NCI-H748 treated with DMSO at 0.1 percent for 48 hours (cell line): ENCODE data around the gene GRB10.

ENCODE experiments used
- DNase-seq: peaks from one replicate; lab custom pipeline; 2025; lab: John Stamatoyannopoulos, UW

Gene GRB10

DNA sequence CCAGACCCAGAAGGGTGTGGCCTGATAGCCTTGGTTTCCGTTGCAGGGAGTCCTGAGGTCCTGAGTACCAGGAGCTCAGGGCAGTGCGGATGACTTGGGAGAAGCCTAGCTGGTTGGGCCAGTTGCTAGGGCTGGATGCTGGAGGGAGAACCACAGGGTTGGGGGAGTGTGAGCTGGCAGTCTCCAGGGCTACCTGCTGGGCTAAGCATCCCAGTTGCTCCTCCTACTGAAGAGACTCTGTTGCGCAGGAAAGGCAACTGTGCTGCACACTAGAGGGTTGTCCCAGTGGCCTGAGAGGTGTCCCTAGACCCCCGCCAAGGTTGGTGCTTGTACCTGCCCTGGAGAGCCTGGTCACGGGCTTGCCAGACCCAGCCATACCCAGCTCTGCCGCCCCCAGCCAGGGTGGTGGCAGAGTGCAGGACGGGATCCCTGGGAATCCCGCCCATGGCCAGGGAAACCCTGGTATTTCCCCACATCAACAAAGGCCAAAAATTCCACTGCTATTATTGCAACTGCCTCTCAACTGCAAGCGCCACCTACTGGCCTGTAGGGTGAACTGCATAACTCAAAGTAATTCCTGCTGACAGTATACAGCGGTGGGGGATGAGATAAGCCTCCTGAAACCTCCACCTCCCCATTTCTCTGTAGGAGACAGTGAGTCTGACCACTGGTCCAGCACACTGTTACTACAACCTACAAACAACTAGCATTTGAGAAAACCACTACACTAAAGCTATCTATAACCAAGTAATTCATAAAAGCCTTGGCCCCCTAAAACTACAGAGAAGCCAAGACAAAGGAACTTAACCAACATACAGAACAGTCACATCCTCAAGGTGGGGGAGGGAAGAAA is 149.9 kb downstream of the GRB10 start:
- DNase-seq: no peak

DNA sequence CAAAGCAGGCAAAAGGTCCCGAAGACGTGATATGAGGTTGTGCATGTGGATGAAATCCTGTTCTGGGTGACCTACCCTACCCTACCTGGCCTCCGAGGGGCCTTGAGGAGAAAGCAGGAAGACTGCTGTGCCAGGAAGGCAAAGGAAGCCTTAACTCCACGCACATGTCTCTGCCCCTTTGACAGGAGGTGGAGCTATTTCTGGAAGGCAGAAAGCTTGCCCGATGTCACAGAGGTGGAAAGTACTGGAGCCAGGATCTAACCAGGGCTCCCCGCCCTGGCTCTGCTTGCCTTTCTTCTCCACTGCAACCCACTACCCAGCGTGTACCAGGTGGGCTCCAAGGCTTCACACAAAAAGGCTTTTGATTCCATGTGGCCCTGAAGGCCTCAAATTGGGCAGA is 151.1 kb downstream of the GRB10 start:
- no peak for DNase-seq

DNA sequence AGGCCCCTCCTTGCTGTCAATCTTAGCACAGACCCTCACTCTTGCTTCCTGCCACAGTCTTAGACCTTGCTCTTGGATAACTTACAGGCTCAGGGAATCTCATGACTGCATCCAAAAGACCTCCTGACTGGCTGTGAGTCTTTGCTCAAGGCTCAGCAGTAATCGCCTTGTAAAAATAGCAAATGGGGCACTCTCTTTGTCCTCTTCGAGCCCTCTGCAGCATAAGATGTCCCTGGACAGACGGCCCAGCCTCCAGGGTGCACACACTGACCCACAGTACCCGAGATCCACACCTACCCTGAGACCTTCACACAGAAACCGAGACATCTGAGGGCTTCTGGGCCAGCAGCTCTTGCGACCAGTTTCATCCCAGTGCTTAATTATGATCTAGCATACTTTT is 151.6 kb downstream of the GRB10 start:
- no peak for DNase-seq

DNA sequence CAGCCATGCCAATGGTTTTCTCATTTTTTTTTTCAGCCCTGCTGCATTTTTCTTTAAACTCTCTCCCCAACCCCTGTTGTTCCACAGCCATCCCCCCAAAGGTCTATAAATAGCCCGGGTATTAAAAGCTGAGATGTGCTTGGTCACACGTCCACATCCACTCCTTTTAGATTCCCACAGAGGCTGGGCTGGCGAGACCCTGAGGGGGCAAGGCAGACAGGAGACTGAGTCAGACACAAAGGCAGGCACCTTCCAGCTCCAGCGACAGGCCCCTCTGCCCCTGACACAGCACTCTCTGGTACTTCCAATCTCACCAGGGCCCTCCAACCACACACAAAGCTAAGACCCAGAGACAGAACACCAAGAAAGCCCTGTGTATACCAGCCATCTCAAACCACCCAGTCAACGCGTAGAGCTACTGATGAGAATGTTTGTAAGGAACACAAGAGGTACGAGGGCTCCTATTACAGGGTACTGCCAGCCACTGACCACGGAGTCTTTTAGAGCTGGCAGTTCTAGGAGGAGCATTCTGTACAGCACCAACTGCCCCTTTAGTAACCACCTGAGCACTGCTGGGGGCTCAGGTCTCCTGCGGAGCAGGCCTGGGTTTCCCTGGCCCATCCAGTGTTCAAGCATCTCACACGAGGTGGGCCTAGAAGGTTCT is 153.3 kb downstream of the GRB10 start:
- DNase-seq: no peak

DNA sequence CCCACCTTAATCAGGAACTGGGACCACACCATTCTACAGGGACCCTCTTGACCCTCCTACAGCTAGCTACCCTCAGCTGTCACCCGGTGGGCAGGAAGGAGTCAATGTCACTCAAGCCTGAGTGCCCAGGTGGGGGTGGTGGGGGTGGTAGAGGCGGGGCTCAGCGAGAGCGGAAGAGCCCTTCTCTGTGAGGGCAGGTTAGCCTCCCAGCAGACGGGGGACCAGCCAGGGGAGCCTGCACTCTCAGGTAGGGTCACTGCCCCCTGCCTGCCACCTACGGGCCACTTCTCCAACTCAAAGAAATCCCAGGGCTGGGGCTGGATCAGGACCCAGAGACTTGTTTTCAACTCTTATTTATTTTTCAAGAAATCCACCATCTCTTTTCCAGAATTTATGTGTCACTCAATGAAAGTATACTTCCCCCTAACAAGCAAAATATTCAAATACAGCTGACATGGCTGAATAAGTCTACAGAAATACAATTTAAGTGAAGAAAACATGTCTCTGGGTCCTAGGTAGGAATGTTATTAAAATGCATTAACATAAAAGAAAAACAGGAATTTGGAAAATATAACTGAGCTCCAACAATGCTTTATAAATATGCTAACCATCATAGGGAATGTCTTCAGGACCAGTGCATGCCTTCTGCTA is 154.1 kb downstream of the GRB10 start:
- DNase-seq: no peak

DNA sequence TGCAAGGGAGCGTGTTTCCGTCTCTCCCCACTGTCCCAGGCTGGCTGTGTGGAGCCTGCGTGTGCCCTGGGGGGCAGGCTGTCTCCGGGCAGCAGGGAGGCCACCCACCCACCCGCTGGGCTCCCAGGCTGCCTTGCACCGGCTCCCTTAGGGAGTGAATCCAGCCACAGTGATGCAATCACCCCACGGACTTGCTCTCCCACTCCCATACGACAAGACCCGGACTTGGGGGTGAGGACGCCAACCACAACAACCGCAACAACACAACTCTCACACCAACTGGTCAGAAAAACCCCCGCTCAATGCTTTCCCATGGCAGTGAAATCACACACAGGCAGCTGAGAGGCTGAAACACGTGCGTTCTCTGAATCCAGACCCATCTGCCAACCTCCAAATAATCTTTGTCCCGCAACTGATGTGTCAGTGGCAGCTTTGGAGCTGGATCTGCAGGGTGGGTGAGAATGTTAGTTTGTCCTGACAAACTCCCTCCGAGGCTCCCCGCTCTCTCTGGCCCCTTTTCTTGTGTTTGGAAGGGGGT is 154.8 kb downstream of the GRB10 start:
- DNase-seq: no peak

DNA sequence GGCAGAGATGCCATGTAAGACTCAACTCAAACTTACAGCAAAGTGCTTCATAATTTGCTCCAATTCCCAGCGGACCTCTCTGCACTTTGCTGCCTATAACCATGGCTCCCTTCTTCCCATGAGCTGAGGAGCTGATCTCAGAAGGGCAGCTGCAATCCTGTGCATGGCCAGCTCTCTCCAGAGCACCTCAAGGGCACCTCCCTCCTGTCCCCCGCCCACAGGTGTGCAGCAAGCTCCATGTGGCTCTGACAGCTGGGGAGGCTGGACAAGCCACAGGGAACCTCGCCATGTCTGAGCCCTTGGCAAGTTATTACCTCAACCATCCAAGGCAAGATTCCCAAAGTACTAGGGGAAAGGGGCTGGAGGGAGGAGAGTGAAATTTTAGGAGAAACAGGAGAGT is 156.4 kb downstream of the GRB10 start:
- DNase-seq: no peak

DNA sequence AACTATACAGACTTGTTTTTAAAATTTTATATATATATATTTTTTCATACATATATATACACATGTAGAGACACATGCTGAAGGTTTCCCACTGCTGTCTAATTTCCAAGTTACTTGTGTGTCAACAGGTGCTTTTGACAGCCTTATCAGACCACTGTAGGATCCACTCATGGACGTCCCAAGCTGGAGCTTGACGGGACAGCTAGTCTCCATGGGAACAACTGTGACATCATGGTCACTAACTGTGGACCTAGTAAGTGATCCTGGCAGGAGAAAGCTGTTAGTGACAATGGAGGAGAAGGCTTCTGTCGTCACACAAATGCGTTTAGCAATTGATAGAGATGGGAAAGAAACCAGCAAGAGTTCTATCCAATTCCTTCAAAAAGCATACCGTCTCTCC is 157.3 kb downstream of the GRB10 start:
- DNase-seq: no peak

DNA sequence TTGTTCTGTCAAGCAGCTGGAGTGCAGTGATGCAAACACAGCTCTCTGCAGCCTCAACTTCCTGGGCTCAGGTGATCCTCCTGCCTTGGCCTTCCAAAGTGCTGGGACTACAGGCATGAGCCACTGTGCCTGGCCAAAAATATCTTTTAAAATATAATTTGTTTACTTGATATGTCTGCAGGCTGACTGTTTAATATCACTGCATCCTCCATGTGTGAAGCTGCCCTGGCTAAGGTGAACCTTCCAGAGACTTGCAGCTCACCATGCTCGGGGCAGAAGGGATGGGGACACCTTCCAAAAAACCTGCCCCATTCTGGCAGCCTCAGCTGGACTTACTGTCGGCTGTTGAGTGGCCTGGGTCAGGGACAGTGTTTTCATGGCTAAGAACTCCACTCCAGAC is 159.9 kb downstream of the GRB10 start:
- DNase-seq: no peak

DNA sequence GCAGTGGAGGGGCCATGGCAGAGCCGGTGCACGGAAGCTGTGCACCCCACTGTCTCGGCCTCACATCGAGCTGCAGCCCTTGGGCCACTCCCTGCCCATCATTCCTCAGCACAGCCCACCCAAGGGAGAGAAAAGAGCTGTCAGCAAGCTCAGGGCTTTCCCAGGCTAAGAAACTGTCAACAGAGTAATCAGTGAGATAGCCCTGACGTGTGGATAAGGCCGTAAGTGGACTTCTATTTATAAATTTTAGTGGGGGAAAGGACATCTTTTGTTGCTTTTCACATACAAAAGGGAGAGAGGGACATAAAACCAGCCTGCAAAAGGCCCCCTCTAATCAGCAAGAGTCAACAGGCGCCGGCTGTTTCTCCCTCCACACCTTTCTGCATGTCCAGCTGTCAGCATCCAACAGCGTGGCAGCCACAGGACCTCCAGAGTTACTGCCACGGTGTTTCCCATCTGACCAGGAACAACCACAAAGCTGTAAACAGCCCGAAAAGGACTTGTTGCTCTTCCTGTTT is 160.7 kb downstream of the GRB10 start:
- no peak for DNase-seq

DNA sequence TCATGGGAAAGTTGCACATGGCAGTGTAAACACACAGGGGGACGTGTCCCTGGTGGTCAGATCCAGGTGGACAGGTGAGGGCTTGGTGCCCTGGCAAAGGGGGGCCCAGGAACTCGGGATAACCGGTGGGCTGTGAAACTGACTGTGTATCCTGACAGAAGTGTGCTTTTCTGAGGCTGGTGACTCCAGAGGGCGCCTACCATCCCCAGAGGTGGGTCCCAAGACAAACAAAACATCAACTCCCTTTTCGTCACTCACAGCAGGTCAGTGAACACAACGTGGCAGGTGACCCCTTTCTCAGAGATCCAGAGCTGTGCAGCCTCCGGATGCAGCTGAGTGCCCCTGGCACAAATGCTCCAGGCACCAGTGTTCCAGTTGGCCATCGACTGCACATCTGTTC is 161.5 kb downstream of the GRB10 start:
- no peak for DNase-seq

DNA sequence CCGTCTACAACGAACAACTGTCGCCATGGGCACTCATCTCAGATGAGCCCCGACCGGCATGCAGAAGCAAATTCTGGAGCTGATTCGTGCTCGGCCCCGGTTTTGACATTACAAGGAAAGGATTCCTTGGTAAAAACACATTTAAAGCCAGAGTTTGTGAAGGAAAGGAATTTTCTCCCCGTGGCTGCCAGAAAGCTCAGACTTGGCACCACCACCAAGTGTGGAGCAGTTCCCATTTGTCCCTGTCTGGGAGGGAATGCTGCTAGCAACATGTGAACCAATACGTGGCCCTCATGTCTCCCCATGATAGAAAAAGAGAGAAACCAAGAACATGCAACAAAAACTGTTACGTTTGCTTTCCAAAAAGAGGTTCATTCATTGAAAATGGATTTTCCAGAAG is 162.3 kb downstream of the GRB10 start:
- no peak for DNase-seq

DNA sequence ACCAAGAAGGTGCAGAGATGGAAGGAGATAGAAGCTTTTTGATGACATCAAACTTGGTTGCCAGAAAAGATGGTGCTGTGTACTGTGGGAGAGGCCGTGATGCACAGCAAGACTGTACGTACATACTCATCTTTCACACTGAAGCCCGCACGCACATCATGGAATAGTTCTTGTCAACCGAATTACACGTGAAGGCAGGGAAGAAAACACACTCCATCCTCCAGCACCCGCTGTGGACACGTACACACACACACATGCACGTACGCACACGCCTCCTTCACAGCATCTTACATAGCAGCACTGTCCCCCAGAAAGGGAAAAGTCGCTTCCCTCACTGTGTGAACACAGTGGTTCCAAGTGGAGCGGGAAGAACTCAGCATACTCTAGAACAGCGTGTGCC is 163.0 kb downstream of the GRB10 start:
- no peak for DNase-seq

DNA sequence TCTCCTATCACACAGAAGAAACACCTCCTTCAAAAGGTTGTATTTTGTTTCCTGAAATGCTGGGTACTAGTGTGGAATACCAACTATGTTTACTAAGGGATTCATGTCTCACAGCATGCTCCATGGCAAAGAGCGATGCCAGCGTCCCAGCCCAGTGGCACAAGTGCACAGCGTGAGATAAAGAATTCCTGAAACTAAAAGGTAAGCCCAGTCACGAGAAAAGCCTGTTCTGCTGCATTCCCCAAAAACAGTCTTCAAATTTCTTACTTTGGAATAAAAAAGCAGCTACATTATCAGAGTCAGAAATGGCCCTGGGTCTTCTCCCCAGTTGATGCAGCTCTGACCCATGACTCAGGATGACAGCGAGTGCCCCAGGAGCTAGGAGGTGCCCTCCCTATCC is 164.4 kb downstream of the GRB10 start:
- DNase-seq: no peak

DNA sequence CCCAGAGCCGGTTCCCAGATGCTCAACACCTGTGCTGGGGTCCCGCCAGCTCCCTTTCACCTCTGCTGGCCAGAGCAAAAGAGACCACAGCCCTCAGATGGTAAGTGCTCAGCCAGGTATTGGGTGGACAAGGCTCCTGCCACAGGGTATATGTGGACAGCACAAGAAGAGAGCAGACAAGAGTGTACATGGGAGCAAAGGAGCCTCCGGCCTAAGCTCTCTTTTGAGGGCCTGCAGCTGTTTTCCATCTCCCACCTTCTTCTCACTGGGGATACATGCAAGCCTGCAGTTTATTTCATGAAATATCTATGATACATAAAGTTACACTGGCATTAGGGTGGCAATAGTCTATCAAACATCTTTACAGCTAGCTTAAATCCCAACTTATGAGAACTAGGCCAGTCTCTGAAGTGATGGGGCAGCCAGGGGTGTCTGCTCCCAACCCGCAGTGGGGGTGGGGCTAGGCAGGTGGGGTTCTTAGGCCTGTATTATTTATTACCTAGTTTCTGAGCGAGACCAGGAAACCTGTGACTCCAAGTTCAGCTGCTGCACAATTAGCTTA is 167.1 kb downstream of the GRB10 start:
- DNase-seq: no peak

DNA sequence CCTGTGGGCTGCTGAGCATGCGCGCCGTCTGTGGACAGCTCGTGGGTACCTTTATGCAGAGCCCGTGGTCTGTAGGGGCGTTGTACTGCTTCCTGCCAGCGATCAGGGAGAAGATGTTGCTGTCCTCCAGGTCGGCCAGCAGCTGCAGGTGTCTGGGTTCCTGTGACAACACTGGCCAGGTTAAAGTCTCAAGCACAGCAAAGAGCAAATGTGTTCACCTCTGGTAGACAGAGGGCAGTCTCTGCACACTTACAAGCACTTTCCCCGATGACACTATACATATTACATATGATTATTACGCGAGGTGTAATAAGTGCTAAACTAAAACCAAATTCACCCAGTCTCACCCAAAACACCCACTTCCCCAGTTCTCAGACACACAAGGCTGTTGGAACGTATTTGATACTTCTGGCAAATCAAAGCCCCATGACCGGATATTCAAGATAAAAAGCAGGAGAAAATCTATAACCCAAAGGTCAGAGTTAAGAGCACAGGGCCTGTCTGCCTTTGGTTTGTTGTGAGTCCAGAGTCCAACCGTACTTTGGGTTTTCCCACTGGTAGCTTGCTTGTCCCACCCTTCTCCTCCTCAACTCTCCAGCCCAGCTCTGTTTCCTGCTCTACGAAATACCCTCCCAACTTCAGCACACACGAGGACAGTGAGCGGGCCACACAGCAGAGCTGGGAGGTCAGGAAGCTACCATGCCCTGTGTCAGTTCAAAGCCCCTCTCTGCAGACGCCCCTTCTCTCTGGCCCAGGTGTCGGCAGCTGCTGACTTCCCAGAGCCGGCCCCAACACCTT is 167.8 kb downstream of the GRB10 start:
- no peak for DNase-seq

DNA sequence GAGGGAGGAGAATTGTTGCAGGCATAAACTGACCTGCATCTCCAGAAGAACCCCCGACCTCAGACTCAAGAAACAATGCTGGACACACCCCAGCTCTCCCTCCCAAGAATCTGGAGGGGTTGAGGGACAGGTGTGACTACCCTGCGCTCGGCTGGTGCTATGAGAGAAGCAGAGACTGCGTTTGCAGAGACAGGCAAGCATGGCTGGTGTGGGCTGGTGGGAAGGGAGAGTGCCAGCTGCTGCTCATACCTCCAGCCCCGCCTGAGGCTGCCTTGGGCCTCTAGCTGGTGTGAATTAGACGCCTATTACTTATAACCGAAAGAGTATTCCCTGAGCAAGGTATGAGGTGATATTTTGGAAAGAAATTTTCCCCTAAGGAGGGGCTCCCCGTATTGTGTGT is 169.2 kb downstream of the GRB10 start:
- DNase-seq: no peak

DNA sequence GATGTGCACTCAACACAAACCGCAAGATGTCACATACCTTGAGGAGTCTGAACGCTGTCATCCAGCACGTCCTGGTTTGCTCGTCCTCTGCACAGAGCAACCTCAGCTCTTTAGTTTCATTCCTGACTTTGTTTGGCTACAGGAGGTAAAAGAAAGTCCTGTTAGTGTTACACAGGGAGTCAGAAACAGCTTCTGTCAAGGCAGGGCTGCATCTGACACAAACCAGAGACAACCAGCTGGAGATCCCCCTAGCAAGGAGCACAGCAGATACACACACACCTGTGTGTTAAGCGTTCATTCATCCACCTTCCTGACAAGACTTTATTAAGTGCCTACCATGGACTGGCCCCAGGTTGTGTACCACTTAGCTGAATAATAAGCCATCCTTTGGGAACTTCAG is 170.0 kb downstream of the GRB10 start:
- DNase-seq: no peak

DNA sequence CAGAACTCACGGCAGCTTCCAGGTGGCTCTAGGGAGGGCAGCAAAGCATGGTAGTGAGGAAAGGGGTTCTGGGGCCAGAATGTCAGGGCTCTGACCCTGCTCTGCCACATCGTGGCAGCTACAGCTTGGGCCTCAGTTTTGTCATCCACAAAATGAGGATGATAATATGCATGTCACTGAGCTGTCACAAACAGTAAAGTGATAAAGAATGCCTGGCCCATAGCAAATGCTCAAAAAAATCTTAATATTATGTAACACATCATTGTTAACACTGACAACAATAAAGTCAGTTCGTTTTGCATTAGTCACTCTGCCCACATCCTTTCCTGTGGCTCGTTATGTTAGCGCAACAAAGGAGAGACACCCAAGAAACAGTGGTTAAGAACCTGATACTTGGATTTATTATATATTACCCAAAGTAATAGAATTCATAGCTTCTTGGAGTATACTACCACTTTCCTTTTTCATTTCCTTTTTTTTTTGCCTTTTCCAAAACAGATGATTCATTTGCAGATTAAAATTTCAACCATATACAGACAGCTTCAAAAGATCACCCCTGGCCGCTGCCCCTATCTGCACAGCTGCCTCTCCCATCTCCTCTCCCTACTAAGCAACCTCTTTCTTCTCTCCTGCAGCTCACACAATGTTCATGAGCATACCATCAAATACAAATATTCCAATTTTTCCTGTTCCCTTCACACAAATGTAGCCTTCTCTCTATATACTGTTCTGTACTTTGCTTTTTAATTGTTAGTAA is 172.0 kb downstream of the GRB10 start:
- no peak for DNase-seq

DNA sequence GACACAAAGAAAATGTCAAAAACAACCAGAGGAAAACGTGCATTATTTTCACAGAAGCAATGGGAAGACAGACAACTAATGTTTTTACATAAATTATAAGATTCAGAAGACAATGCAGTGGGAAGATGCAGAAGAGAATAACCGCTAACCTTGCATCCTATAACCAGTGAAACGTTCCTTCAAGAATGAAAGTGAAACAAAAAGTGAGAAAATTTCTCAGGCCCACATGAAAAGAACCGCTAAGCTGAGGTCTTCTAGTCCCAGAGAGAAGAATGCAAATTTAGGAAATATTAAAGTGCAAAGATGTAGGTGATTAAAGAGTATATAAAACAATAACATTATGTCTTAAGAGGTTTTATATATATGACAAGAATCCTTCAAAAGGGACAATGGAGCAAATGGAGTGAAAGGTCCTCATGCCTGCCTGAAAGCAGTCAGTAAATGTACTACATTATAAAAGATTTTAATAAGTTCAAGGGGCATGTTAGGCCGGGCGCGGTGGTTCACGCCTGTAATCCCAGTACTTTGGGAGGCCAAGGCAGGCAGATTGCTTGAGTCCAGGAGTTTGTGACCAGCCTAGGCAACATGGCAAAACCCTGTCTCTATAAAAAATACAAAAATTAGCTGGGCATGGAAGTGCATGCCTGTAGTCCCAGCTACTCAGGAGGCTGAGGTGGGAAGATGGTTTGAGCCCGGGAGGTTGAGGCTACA is 174.3 kb downstream of the GRB10 start:
- DNase-seq: no peak
